ENCODE data around the gene ALKBH4.

DNA sequence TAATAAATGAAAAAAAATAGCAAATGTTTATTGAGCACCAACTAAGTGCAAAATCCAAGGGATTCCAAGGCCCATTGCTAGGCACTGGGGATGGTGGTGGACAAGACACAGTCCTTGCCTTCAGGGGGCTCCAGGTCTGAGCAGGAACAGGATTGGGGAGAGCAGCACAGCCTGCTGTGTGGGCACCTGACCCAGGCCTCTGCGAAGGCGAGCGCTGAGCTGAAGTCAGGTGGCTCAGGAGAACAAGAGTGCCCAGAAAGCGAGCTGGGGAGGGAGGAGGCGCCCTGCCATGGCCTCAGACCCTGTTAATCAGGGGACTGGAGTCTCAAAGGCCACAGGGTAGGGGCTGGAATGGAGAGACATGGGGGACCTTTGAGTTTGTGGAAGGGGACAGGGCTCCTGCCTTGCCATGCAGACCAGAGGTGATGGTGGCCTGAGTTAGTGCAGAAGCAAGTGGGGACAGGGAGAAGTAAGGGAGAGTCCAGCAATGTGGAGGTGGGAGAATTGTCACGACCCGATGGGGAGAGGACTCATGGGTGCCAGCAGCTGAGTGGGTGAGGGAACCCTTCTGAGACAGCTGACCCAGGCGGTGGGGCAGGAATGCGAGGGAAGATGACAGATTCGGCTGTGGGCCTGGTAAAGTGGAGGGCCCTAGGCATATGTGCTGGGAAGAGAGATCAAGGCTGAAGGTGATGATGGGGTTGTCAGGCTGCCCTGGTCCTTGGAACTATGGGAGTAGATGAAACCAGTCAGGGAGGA lies 35.3 kb downstream of the ALKBH4 start:
- TF ChIP-seq, protein P1, sequence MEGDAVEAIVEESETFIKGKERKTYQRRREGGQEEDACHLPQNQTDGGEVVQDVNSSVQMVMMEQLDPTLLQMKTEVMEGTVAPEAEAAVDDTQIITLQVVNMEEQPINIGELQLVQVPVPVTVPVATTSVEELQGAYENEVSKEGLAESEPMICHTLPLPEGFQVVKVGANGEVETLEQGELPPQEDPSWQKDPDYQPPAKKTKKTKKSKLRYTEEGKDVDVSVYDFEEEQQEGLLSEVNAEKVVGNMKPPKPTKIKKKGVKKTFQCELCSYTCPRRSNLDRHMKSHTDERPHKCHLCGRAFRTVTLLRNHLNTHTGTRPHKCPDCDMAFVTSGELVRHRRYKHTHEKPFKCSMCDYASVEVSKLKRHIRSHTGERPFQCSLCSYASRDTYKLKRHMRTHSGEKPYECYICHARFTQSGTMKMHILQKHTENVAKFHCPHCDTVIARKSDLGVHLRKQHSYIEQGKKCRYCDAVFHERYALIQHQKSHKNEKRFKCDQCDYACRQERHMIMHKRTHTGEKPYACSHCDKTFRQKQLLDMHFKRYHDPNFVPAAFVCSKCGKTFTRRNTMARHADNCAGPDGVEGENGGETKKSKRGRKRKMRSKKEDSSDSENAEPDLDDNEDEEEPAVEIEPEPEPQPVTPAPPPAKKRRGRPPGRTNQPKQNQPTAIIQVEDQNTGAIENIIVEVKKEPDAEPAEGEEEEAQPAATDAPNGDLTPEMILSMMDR (conservative IDR thresholded peaks at IDR 0.05; ENCODE audit: low read length): no peak
- TF ChIP-seq EZH2phosphoT487 (IDR thresholded peaks at IDR 0.05; ENCODE audit: borderline replicate concordance): no peak

Measured in Loucy (cell line).